HEK293T (cell line): ENCODE results near the gene MOV10.
"Not testable (repeated sequence)": the region's sequence is repeated elsewhere in the genome, so short reads cannot be mapped to it uniquely, and the experiment has no call there.

Source experiments
- ARNT ChIP-seq: fragments of 450-650 bp; IDR thresholded peaks from 2 replicates; pipeline ENCODE4 v1.6.1; 2017; ENCODE audit warnings: mild to moderate bottlenecking
- BHLHE40 ChIP-seq: fragments of 450-650 bp; IDR thresholded peaks from 2 replicates; pipeline ENCODE4 v1.6.1; 2016; ENCODE audit warnings: mild to moderate bottlenecking, moderate library complexity, borderline replicate concordance
- CTBP1 ChIP-seq: fragments of 450-650 bp; IDR thresholded peaks from 2 replicates; pipeline ENCODE4 v1.6.1; 2016; ENCODE audit warnings: borderline replicate concordance
- FOXM1 ChIP-seq: fragments of 450-650 bp; IDR thresholded peaks from 2 replicates; pipeline ENCODE4 v1.6.1; 2017; ENCODE audit warnings: mild to moderate bottlenecking, borderline replicate concordance
- HDGF ChIP-seq: fragments of 450-650 bp; IDR thresholded peaks from 2 replicates; pipeline ENCODE4 v1.6.1; 2017; ENCODE audit warnings: antibody characterized with exemption, borderline replicate concordance
- LEF1 ChIP-seq: fragments of 450-650 bp; IDR thresholded peaks from 2 replicates; pipeline ENCODE4 v1.6.1; 2017; ENCODE audit warnings: mild to moderate bottlenecking, borderline replicate concordance
- NFRKB ChIP-seq: fragments of 450-650 bp; IDR thresholded peaks from 2 replicates; pipeline ENCODE4 v1.6.1; 2016; ENCODE audit warnings: mild to moderate bottlenecking, moderate library complexity
- PKNOX1 ChIP-seq: fragments of 450-650 bp; IDR thresholded peaks from 2 replicates; pipeline ENCODE4 v1.6.1; 2016
- SP1 ChIP-seq: fragments of 450-650 bp; IDR thresholded peaks from 2 replicates; pipeline ENCODE4 v1.6.1; 2017
- SUZ12 ChIP-seq: fragments of 450-650 bp; IDR thresholded peaks from 2 replicates; pipeline ENCODE4 v1.6.1; 2016; ENCODE audit warnings: mild to moderate bottlenecking
- ZNF384 ChIP-seq: fragments of 450-650 bp; IDR thresholded peaks from 2 replicates; pipeline ENCODE4 v1.6.1; 2016

- not testable (repeated sequence) for TF ChIP-seq NFRKB, SUZ12, SP1, ZNF384, FOXM1, ARNT, HDGF, BHLHE40, CTBP1, LEF1, PKNOX1
Observed at GRCh38 chr1:112721294-112721693, 46.8 kb downstream of the MOV10 start.
